Measurements from ENCODE around the gene SOCS1.

SOCS1 gene

DNA sequence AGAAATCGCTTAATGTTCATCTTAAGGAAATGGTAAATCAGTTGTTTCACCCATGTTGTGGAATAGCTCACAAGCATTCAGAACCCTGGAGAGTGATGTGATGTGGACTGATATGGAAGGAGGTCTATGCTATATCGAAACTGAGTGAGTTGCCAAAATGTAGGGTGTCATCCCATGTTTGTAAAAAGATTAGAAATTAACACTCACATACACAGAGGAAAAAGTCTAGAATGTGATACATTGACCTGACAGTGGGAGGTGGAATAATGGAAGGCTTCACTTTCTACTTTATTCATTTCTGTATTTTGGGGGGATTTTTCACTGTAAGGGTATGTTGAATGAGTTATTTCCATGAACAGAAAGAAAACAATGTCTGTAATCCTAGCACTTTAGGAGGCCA, 29.8 kb upstream of the SOCS1 start:
- DNase-seq (ENCODE audit: low read depth in 2 of 2) = no peak

- no peak for DNase-seq (ENCODE audit: low read depth in 2 of 2)
Observed at GRCh38 chr16:11283820-11284248, 27.8 kb upstream of the SOCS1 start.

DNA sequence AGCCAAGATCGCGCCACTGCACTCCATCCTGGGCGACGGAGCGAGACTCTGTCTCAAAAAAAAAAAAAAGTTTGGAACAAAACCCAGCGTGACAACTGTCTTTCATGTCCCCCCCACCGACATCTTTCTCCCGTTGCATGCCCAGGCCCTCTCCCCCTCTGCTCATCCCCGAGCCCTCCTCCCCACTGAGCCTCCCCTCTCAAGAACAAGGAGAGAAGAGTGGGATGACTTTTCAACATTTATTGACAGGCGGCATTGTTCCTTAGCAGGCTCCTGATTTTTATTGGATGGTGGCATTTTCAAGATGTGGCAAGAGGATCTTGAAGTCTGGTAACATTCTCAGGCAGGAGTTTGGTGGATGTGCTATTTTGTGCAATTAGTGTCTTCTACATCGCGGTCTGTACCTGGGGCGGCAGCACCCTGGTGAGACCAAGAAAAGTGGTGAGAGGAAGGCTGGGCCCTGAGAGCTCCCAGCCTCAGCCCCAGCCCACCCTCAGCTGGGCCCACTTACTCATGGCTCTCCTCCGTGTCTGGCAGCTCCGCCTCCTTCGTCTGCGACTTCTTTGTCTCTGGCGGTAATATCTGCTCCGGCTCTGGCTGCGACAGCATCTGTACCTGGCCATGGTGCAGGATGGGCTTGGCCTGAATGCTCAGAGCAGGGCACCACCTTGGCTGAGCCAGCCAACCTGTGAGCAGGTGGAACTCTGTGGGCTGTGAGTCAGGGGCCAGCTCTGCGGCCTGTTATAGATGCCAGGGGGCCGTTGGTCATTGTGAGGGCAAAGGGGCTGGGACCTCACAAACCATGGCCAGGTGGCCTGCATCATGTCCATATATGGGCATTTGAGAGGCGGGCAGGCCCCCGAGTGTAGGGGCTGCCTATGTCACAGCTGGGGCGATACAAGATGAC, 24.9 kb upstream of the SOCS1 start, which contains the start of gene PRM1:
Gene PRM1, minus strand, starts transcription at position 715 of the 907 bp plus-strand sequence. Its CDS starts 92 bp downstream, at position 623.
- no peak for DNase-seq (ENCODE audit: low read depth in 2 of 2)

- no peak for DNase-seq (ENCODE audit: low read depth in 2 of 2)
Observed at GRCh38 chr16:11278681-11279628, 23.0 kb upstream of the SOCS1 start.

- no peak for DNase-seq (ENCODE audit: low read depth in 2 of 2)
Observed at GRCh38 chr16:11277607-11278337, 21.8 kb upstream of the SOCS1 start.

DNA sequence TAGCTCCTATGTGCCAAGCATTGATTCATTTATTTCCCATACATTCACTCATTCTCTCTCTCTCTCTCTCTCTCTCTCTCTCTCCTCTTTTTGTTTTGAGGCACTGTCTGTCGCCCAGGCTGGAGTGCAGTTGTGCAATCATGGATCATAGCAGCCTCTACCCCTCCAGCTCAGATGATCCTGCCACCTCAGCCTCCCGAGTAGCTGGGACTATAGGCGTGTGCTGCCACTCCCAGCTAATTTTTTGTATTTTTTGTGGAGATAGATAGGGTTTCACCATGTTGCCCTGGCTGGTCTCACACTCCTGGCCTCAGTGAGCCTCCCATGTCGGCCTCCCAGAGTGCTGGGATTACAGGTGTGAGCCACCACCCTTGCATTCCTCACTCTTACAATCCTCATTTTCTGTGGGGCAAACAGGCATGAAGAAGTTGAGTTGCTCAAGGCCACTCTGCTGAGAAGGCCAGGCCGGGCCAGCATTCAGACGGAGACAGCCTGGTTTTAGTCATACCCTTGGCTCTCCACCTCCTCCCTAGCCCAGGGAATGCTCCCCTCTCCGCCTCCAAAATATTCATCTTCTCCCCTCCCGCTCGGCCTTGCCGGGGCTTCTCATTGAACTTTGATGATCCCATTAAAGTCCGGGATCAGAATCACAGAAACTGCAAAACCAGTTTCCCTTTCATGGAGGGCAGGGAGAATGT, 21.0 kb upstream of the SOCS1 start:
- no peak for DNase-seq (ENCODE audit: low read depth in 2 of 2)

- no peak for DNase-seq (ENCODE audit: low read depth in 2 of 2)
Observed at GRCh38 chr16:11276143-11276895, 20.3 kb upstream of the SOCS1 start, which contains the start of gene PRM2. Gene PRM2, minus strand, starts transcription at chr16:11276480. Its CDS starts 110 bp downstream, at chr16:11276370.

DNA sequence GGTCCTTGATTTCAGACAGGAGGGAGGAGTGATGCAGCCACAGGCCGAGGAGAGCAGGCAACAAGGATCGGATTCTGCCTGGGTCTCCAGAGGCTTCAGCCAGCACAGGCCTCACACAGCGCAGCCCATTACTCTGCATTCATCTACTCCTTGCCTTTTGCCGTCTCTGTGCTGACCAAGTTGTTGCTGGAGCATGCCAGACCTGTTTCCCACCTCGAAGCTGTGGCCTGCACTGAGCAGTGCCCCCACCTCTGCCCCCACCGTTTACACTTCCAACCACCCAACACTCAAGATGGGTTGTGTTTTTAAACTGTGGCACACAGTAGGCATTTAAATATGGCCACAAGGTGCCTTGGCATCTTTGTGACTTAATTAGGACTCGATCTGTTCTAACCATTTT, 19.0 kb upstream of the SOCS1 start:
- no peak for DNase-seq (ENCODE audit: low read depth in 2 of 2)

DNA sequence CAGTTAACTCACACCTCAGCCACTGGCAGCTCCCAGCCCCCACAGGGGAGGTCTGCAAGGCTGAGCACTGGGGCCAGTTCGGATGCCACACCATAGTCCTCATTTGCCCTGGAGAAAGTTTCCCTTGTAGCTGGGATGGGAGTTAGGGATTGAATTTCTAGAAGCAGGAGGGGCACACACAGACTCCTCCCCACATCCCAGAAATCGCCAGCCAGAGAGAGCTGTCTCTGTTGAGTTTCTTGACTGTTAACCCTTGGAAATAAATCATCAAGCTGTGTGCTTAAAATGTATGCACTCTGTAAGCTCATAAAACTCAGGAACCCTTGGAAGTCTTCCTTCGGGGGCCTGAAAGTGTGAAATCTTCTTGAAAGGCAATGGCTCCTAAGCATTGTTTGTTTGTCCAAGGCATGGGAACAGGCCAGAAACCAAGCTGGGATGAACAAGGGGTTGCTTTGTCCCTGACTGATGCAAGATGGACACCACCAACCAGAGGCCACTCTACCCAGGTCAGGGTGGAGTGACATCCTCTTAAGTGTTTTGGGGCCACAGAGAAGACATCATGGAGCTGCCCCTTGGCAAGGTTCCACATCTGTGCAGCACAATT, 17.8 kb upstream of the SOCS1 start:
- DNase-seq (ENCODE audit: low read depth in 2 of 2) = no peak

DNA sequence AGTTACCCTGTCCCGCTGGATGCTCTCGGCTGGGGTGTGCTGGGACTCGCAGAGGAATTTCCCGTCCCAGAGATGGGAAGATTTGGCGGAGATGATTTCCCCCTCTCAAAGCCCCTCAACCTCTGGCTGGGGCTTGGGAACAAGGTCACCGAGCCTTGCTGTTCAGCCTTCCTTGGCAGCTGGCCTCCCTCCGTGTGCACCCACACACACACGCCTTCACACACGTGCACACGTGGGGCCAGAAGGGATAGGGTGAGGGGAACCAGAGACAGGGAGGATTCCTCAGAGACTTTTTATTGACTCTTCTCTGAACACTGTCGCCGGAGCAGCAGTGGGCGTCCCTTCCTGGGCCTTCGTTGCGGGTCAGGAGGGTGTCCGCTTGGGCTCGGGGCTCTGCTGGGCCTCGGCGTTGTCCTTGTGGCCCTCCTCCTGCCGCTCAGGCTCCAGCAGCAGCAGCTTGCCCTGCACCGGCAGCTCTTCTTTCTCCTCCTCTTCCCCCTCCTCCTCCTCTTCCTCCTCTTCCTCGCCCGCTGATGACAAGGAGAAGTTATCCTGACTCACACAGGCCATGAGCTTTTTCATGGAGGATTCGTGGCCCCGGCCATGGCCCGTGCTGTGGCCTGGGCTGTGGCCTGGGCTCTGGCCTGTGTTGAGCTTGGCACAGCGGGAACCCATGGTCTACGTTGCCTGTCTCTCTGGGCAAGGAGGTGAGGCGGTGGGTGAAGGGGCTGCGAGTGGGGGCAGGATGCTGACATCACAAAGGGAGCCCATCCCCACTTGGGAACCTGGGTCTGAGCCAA, 17.1 kb upstream of the SOCS1 start, which contains the start of gene PRM3:
Gene PRM3, minus strand, starts transcription at position 709 of the 800 bp plus-strand sequence. Its CDS starts 34 bp downstream, at position 675.
- no peak for DNase-seq (ENCODE audit: low read depth in 2 of 2)

DNA sequence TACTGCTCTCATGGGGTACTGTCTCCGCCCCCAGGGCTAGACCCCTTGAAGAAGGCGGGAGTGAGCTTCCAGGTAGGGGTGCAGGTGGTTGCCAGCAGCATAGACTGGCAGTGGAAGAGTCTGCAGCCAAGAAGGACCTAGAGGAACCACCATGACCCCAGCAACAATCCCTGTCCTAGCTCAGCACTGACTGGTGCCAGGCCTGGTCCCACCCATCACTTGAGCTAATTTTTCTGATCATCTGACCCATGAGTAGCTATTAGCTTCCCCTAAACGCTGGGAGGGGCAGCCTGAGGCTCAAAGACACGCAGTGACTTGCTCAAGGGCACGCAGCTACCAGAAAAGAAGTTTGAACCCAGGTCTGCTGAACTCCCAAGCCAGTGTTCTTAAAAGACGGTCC, 16.5 kb upstream of the SOCS1 start:
- DNase-seq (ENCODE audit: low read depth in 2 of 2) = no peak

- DNase-seq (ENCODE audit: low read depth in 2 of 2) = no peak
Observed at GRCh38 chr16:11271610-11272009, 15.6 kb upstream of the SOCS1 start.

GRCh38 chr16:11270602-11271162, 14.7 kb upstream of the SOCS1 start:
- DNase-seq (ENCODE audit: low read depth in 2 of 2) = no peak

- no peak for DNase-seq (ENCODE audit: low read depth in 2 of 2)
Observed at GRCh38 chr16:11268921-11269375, 12.9 kb upstream of the SOCS1 start, which contains the start of gene TNP2. Gene TNP2, minus strand, starts transcription at chr16:11269325. Its CDS starts 63 bp downstream, at chr16:11269262.

DNA sequence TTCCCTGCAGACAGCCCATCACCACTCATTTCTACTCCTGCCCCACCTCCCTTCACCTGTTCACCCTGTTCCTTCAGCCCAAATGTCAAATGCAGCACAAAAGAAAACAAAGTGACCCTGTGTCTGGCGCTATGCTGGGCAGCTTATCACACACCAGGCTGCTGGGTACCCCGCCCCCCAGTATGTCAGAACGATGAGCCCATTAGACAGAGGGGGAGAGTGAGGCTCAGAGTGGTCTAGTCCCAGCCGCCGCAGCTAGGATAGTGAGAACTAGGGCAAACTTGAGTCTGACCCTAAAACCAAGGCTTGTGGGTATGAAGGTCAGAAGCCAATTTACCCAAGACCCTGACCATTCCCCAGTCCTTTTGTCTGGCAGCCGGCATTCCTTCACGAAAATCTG, 9.1 kb upstream of the SOCS1 start:
- DNase-seq (ENCODE audit: low read depth in 2 of 2) = no peak

DNA sequence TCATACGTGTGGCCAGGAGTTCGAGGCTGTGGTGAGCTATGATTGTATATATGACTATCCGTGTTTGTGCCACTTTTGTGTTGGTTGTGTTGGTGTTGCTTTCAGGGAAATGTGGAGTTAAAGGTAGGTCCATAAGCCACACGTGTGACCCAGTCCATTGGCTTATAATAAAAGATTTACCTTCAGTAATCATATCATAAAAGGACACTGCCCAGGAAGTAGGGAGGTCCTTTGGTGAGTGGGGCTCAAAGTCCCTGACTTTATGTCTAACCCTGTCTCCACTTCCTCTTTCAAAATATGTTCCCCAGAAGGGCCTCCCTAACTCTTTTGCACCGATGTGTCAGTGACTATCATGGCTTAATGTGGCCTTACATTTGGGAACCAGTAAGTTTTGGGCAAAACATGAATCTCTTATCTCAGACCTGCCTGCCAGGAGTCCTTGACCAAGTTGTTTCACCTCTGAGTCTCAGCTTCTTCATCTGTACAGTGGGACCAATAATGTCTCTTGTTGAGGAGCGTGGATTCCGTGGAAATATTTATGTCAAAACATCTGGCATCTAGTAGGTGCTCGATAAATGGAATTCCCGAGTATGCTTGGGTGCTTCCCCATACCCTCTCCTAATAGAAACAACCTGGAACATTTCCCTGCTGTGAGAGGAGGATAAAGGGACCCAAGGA, 8.3 kb upstream of the SOCS1 start:
- no peak for DNase-seq (ENCODE audit: low read depth in 2 of 2)

DNA sequence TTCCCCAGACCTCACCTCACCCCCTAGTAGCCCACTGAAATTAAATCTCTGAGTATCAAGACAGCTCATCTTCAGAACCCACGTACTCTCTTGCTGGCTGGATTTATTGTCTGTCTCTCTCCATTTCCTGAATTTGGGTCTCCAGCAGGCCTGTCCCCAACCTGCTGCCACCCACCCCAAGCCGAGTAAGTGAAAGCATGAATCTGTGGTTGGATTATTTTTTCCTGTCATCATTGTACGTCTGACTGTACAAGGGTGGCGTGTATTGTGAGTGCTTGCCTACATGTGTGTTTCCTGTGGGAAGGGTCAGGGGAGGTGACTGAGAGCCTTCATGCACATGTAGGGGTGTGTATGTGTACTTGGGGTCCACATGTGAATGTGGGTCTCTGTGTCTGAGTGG, 7.7 kb upstream of the SOCS1 start:
- no peak for DNase-seq (ENCODE audit: low read depth in 2 of 2)

GRCh38 chr16:11262915-11263314, 6.9 kb upstream of the SOCS1 start:
- DNase-seq (ENCODE audit: low read depth in 2 of 2) = no peak

All from stimulated activated CD8-positive, alpha-beta memory T cell treated with anti-CD3 and anti-CD28 coated beads, Interleukin-2, amount 100 ng/mL, for 1 hour (primary cell).